CD4-positive, alpha-beta T cell treated with Interferon gamma for 1 hour (primary cell): ENCODE results near the gene HOXA1.

Experiments used
- DNase-seq: peaks from one replicate; pipeline ENCODE4 v3.0.0-alpha.2; 2020

Gene HOXA1

GRCh38 chr7:27116031-27116961 lies 20.5 kb upstream of the HOXA1 start:
- no peak for DNase-seq

DNA sequence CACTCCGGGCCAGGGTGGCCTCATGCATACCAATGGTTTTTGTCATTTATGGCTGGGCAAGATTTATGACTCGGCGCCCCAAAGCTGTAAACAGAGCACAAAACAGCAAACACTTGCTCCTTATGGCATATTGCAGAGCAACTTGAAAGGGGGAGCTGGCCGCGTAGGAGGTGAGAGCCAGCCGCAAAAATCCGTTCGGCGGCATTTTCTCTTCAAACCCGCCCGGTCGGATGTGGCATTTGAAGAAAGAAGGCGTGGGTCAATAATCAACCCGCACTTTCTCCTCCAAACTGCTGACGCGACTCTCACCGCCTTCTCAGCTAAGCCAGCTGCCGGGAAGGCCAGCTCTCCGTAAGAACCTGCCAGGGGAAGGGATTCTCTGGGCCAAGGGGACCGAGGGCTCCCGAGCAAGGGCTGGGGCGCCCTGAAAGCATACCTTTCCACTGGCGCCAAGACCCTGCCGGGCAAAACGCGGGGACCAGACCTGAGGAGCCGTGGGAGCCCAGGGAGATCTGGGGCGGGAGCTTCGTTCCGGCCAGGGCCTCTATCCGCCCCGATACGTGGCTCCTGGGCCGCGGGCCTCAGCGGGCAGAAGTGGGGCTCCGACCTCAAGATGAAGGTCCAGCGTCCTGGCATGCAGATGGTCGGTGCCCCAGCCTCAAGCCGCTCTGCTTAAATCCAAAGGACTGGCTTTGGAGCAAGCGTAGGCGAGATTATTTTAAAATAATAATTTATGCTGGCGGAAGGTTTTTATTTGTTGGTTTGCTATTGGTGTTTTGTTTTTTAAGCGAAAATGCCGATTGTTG lies 19.6 kb upstream of the HOXA1 start:
- DNase-seq = no peak

- DNase-seq = no peak
Measured at GRCh38 chr7:27114881-27115220, 19.1 kb upstream of the HOXA1 start.

DNA sequence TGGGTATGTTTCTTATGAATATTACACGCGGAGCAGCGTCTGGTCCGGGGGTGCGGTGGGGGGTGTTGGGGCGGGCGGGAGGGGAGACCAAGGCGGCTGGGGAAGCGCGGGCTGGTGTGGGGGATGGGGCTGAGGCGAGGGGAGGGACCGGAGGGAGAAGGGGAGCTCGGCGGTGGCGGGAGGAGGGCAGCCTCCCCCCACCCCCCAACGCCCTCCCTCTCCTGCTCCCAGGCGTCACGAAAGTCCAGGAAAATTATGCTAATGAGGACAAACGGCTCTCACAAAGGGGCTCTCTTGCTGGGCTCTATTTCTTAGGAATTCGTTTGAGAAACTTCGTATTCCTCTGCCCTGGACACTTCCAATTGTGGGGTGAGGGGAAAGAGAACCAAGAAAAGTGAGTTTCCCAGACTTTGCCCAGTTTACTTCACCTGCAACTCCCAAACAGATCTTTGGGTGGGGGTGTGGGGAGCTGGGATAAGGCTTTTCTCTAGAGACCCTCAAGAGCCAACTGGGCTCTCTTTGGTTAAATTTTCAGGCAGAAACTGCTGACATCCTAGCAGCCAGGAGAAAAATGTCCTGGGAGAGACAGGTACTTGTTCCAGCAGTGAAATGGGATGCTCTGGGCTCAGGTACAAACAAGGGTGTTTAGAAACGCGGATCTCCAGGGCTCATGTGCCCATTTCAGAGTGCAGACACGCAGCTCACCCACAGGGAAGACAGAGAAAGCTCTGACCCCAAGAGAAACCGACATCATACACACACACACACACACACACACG lies 18.4 kb upstream of the HOXA1 start:
- no peak for DNase-seq

DNA sequence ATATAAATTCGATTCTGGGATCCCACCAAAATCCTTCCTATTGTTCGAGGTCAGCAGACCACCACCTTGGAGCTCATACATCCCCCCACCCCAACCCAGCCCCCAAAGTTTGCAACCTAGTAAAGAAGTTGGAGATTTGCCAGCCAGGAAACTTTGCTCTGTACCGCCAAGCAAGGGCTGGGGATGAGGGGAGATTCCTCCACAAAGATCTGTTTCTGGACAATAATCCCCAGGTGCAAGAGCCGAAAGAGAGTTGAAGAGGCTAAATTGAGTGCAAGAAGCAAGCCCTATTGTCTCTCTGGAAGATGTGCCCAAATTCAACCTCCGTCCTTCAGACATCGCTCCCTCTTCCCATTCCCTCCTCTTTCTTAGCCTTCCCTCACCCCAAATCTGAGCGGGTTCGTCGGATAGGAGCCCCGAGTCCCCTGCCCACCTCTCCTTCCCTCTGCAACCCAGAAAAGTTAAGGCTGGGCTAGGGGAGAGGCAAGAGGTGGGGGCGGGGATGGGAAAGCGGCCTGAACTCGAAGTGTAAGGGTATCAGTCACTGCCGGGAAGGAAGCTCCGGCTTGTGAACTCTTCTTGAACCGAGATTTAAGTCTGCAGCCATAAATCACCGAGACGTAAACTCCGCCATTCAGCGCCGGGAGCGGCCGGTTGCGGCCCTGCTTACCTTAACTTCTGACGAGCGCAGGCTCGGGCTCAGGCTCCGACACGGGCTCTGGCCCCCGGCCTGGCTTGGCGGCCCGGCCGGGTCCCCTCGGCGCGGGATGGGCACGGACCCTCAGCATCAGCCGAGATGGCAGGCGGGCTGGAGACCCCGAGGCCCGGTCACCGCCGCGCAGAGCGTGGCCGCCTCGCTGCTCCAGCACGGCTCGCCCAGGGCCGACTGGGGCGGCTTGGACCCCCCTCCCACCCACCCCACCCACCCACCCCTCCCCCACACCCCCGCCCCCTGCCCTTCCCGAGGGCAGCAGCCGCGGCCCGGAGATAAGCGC lies 17.5 kb upstream of the HOXA1 start:
- no peak for DNase-seq

DNA sequence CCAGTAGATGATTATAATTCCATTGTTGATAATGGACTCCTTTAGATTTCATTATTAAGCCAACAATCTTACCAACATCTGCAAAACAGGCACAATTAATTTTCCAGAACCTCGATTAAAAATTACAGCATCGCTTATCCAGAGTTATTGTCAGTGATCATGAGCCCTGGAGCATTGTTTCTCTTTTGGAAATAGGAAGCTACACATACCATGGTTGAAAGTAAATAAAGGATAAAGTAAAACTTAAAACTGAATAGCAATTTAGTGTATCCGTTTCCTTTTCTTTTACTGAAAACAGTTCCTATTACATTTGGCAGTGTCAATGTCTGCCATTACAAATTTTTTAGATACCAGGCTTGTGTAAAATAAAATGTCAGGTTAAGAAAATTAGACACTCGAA lies 16.6 kb upstream of the HOXA1 start:
- DNase-seq = no peak

GRCh38 chr7:27111751-27112277 lies 16.0 kb upstream of the HOXA1 start:
- no peak for DNase-seq

GRCh38 chr7:27111042-27111750 lies 15.4 kb upstream of the HOXA1 start:
- no peak for DNase-seq

GRCh38 chr7:27110186-27111031 lies 14.6 kb upstream of the HOXA1 start:
- no peak for DNase-seq

DNA sequence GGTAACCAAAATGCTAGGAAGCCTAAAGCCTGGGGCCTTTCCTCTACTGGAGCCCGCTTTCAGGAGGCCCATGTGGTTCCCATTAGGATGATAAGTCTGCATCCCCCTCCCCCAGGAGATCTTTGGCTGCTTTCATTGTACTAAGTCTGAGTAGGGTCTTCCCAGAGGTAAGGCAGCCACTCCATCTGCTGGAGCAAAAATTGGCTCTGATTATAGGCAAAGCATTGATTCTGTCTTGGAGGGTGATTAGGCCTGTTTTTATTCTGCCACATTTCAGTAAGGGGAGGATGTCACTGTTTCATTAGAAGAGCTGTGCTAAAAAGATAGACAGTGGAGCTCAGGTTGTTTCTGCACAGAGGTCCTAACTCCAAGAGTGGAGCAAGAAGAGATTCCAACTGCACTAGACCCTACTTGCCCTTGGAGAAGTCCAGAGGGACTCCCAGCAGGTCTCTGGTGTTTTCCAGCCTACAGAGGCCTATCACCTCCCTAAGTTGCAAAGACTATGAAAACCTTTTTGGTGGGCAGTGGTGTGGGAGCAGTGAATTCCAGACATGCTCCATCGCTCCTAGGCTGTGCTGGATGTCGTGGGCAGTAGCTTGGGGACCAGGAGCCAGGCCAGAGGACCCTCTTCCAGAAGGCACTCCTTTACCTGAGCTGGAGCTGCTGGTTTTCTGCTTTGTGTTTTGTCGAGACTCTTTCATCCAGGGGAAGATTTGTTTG lies 13.8 kb upstream of the HOXA1 start:
- DNase-seq = no peak

GRCh38 chr7:27108390-27109127 lies 12.8 kb upstream of the HOXA1 start:
- no peak for DNase-seq

GRCh38 chr7:27107391-27108381 lies 11.9 kb upstream of the HOXA1 start:
- no peak for DNase-seq

DNA sequence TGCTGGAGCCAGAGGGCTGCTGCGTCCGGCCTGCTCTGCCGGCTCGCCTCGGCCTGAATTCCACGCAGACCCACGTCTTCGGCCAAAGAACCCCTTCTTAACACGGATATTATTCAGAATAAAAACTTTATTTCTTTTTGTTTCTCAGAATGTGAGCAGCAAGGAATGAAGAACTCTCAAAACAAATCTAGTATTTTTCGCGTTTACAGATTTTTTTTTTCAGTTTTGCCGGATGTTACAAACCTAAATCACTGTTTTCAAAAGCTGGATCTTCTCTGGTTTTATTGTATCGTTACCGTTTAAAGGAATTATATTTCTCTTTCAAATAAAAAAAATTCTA lies 11.1 kb upstream of the HOXA1 start:
- no peak for DNase-seq

DNA sequence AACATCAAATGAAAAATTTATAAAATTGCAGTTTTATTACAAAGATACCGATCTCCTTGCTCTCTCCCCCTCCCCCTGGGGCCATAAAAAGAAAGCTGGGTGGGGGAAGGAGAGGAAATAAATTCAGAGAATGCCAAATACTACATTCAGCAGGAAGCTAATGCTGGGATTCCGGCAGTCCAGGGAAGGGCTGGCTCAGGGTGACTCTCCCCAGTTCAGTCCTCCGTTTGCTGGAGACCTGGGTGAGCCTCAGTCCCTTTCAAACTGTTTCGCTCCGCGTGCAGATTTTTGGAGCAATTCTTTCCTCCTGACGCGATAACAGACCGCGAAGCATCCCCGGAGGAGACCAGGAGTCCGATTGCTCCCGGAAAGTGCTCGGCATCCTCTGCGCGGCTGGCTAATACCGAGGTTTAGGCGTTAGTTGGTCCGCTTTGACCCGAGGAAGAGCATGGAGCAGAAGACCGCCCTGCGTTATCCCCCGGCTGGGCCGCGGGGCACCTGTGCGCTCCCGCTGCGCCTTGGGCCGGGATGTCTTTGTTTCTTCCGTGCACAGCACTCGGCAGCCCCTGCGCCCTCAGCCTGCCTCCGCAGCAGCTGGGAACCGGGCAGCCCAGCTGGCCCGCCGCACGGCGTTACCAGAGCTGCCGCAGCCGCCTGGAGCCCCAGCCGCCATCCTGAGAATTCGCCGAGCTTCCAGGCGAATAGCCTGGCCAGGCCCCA lies 10.5 kb upstream of the HOXA1 start:
- DNase-seq = no peak

DNA sequence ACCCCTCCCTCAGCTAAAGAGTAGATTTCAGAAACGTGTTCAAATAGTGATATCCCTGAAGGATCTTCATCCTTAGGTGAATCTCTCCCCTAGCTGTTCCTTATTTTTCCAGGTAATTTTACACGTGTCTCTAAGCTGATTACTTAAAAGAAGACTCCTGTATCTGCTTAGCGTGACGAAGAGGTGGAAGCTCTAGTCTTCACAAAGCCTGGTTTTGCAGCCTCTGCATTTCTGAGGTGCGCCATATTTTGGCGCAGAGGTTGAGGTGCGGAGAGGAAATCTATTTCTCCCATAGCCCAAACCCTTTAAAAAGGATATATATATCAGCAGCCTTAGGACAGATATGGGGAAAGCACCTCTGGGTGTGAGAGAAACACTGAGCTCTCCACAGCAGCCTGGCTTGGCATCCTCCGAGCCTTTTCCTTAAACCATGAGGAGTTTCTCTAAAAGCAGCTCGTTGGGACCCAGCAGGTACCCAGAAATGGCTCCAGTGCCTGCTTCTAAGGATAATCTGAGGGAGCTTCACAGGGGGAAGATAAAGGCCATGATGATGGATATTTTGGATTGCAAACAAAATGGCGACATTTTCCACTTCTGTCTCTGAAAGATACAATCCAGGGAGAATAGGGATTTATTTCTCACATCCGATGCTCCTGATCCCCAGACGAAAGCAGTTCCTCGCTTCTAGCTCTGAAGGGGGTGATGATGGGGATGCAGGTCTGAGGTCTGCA lies 9.7 kb upstream of the HOXA1 start:
- DNase-seq = no peak
